GM18858 (cell line): ENCODE measurements around the gene AFTPH.

ENCODE experiments used
- ATAC-seq: cut with Tn5 transposase; IDR thresholded peaks from one replicate; pipeline ENCODE4 v1.9.1; 2021; ENCODE audit not compliant: unreplicated experiment

AFTPH gene

DNA sequence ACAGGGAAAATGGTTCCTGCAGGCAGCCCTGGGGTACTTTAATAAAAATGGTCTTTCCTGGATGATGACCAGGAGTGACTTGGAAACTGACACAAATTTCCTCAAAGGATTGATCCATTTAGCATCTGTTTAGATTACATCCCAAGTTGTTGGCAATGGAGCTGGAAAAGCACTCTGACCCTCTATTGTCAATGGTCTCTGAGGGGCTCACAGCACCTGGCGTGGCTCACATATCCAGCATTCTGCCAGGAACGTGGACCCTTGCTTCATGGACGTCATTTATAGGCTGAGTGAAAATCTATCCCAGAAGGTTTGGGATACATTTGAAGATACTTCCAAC, 85.8 kb downstream of the AFTPH start:
- ATAC-seq = no peak

DNA sequence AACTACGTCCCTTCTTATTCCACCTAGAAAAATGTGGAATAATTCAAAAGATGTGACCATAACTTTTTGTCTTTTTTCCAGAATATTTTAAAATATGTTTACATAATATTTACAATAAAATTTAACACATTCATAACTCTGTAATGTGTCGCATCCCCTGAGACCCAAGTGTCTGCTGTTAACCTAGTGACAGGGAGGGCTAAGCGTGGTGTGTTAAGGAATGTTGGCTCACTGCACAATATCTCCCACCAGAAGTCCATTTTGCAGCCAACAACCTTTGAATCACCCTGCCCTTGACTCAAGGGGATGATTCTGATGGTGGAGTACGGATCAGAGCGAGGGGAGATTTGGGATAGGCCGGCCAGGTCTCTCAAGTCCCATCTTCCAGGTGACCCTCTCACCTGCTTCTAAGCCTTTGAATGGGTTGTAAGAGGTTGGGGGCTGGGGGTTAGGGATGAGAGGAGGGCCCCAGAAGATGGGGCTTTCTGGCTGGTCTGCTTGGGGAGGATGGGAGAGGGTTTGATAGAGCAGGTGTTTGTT, 86.3 kb downstream of the AFTPH start:
- ATAC-seq = no peak

DNA sequence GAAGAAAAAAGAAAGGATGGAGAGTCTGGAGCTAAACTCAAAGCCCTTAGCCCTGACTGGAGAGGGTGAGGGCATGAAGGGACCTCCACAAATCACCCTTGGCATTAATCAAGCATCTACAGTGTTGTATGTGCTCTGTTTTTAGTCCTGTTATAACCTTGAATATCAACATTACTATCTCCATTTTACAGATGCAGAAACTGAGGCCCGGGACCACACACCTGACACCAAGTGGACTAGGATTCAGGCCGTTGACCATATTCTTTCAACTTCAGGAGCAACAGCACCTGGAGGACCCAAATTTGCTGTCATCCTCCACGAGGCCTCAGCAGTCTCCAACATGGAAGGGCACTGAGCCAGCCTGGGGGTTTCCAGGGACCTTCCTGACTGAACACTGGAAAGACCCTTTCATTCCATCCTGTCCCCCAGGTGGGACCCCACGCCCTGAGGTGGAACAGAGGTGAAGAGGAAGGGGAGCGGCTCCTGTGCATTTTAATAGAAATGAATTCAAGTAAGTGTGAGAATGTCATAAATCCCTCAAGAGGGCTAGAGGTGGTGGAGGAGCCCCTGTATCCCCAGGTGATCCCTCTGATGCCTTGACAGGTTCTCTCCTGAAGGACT, 88.6 kb downstream of the AFTPH start:
- ATAC-seq = no peak

DNA sequence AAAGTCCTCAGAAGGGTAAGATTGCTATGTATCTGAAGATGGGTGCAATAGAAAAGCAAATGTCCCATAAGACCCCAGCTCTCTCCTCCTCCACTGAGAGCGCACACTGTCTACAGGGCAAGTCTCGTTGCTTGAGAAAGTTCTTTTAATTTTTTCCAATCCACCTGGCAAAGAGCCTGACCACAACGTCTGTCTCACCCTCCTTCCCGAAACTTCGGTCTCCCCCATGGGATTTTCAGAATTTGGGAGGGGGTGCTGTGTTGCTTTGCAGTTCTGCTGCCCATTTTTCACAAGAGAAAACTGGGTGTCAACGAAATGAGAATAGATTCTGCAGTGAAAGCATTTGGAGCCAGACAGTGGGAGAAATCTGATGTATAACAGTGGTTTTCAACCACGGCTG, 89.1 kb downstream of the AFTPH start:
- ATAC-seq = no peak

DNA sequence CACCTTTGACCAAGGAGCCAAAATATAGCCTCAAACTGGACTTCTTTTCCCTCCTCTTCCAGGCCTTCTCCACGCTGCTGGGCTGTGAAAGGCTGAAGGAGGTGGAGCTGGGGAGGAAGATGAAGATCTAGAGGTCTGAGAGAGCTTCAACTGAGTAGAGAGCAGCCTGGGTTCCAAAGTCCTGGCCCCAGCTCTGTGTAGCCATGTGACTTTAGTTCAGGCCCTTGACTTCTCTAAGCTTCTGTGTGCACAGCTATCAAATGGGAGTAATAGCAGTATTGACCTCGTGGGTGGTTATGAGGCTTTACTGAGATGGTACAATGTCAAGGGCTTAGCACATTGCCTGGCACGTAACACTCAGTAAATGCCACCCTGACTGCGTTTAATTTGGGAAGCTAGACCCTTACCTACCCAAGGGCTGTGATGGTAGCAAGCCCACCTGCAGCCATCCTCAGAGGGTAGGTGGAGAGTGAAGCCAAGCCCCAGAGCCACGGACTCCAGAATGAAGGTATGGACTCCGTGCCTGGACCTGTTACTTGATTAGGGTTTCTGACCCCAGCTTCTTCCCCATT, 91.2 kb downstream of the AFTPH start:
- no peak for ATAC-seq

DNA sequence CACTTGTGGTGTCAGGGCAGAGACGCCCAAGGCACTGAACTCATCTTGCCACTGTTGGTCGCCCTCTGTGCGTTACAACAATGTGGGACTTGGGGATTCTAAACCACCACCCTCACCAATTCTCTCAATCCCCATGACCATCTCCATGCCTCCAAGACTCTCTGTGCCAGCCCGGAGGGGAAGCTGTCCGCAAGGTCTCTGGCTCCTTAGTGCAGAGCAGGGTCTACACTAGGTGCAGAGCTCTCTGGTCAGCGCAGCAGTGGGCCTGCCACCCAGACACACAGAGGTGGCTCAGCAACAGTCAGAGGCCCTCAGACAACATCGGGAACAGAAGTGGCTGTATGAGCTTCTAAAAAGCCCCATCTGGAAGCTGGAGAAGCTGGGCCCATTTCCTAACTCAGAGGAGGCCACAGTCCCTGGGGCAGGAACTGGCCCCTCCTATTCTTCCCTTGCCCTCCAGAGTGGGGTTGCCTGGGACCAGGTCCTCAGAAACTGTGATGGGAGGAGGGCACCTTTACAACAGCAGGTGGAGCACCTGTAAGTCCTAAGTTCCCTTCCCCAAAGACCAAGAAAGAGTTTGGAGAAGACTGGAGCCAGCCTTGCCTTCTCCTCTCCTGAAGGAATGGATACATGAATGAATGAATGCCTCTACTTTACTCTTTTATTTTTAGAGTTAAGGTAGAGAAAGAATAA, 91.9 kb downstream of the AFTPH start:
- no peak for ATAC-seq

DNA sequence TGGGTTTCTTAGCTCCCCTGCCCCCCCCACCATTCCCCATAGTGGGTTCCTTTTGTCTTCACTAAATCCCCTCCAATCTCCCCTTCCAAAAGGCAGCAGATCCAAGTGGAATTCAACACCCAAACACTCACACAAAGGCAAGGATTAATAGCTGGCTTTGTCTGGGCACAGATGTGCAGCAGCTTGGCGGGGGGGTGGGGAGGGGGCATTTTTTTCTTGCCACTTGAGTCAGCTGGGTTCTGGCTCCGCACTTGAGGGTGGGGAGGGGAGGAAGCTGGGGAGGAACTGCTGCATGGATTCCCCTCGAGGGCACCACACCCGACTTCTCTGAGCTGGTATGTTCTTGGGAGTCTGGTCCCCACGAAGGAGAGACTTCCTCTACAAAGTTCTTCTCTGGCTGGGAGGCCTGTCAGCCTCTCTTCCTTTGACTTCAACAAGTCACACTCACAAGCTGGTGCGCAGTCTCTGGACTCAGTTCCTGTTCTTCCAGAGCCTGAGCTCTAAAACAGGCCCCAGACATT, 93.6 kb downstream of the AFTPH start:
- no peak for ATAC-seq

DNA sequence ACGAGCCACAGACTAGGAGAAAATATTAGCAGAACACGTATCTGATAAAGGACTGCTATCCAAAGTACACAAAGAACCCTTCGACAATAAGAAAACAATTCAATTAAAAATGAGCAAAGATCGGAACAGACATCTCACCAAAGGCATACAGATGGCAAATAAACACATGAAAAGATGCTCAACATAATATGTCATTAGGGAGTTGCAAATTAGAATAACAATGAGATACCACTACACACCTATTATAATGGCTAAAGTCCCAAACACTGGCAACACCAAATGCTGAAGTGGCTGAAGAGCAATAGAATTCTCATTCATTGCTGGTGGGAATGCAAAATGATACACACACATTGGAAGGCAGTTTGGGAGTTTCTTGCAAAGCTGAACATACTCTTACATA, 96.5 kb downstream of the AFTPH start:
- ATAC-seq = no peak

DNA sequence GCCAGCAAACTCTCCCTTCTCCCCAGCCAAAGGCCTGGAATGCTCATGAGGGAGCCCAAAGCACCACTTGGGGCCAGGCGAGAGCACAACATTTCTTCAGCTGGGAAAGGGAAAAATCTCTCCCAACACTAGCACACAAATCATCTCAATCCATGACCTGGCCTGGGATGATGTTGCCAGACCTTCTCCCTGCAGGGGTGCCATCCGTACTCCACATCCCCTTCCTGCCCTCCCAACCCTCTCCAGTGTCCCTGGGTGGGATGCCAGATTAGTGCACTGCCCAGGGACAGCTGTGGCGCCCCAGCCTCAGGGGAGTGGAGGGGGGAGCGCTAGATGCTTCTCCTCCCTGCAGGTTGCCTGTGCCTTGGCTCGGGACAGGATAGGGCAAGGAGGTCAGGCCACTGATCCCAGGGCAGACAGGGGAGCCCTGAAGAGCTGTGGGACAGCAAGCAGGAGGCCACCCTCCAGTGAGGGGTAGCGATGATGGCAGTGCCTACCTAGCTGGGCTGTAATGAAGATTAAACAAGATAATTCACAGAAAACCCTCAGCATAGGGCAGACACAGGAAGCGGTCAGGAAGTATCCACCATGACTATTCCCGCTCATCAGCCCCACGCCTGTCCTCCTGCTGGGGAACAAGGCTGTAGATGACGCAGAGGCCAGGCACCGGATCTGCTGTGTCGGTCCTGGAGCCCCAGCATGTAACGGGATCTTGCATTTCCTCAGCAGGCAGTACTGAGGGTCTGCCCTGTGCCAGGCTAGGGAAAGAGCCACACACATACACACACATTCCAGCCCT, 98.5 kb downstream of the AFTPH start:
- ATAC-seq = no peak

DNA sequence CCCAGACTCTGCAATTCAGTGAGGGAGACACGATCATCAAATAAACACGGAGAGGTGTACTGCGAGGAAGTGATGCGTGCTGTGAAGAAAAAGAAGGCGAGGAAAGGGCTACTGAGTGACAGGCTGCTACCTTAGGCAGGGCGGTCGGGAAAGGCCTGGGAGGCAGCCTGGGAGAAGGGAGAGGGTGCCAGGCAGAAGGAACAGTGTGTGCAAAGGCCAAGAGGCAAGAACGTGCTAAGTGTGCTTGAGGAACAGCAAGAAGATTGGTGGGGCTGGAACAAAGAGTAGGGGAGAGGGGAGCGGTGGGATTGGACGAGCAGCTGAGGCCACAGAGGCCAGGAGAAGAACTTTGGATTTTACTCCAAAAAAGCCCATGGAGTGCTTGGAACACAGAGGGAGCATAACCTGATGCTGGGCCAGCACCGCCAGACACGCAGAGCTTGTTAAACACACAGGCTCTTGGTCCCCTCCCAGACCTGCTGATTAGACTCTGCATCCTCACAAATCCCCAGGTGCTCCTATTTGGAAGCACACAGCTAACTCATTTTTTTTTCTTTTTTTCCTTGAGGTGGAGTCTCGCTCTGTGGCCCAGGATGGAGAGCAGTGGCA, 99.2 kb downstream of the AFTPH start:
- ATAC-seq = no peak

DNA sequence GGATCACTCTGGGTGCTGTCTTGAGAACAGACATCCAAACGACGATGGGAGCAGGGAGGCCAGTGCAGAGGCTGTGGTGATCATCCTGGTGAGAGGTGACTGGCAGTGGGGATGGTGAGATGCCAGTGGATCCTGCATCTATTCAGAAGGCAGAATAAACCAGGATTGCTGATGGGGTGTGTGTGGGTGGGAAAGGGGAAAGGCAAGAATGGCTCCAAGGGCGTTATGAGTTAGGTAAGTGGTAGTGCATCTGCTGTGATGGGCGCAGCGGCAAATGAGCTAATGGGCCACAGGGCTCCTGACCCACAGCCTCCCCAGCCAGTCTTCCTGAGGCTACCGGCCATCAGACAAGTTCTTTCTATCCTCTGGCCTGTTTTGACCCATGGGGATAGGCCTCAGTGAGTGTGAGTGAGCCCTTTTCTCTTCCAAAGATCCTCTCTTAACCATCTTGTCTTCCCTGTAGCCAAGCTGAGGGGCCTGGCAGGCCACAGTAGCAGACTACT, 100.0 kb downstream of the AFTPH start:
- no peak for ATAC-seq

DNA sequence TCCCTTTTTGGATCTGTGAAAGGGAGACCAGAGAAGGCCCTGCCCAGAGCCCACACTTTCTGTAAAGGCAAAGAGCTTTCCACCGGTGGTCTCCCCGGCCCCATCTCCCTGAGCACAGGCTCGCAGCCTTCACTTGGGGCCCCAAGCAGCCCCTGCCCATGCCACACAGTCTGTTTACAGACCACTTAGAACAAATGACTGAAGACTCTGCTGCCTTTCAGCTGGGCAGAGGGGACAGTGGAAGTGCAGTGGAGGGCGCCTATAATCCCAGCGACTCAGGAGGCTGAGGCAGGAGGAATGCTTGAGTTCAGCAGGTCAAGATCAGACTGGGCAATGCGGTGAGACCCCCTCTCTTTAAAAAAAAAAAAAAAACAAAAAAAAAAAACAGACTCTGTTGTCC, 100.7 kb downstream of the AFTPH start:
- no peak for ATAC-seq

DNA sequence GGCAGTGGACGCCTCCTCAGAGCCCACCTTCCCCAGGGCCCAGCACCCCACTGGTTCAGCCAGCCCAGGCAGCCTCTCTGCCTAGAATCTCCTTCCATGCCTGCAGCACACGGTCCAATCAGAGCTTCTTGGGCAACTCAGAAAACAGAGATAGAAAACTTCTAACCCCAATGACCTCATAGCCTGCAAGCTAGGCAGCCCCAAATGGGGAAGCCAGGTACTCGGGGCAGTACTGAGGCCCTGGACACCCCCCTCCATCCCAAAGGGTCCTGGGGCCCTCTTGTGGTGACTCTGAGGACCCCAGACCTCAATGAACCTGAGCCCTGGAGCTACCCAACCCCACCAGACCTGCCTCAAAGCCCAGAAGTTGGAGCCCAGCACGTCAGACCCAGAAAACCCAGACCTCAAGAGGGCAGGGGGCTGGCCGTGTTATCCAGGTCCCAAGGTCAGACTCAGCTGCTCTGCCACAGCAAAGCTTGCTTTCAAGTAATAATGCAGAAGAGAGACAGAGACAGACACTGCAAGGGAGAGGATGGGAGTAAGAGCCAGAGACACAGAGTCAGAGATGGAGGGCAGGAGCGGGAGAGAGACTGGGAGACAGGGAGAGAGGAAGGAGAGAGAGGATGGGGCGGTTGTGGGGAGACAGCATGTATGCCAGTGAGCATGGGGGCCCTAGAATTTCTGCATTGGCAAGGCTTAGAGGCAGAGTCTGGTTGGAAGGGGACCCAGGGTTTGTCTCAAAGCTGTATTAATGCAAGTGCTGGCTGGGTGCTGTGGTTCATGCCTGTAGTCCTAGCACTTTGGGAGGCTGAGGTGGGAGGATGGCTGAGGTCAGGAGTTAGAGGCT, 101.4 kb downstream of the AFTPH start:
- ATAC-seq = no peak

DNA sequence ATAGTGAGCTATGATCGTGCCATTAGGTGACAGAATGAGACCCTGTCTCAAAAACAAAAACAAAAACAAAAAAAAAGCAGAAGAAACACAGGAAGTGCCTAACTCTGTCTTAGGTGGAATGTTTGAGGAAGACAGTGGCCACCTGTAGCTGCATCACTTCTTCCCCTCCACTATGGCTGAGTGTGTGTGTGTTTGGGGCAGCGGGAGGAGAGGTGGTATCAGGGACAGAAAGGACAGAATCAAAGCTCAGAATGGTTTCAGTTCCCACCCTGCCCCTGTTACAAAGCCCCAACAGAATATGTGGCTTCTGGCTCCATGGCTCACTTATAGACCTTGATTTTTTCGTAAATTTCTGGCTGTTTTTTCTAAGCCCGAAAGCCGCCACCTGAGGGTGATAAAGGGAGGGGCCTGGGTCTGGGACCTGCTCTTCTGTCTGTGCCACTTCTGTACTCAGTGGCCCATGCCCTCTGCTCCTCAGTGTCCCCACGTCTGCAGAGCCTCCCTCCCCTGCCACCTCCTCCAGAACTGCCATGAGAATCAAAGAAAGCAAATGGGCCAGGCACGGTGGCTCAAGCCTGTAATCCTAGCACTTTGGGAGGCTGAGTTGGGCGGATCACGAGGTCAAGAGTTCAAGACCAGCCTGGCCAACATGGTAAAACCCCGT, 102.2 kb downstream of the AFTPH start:
- ATAC-seq = no peak

DNA sequence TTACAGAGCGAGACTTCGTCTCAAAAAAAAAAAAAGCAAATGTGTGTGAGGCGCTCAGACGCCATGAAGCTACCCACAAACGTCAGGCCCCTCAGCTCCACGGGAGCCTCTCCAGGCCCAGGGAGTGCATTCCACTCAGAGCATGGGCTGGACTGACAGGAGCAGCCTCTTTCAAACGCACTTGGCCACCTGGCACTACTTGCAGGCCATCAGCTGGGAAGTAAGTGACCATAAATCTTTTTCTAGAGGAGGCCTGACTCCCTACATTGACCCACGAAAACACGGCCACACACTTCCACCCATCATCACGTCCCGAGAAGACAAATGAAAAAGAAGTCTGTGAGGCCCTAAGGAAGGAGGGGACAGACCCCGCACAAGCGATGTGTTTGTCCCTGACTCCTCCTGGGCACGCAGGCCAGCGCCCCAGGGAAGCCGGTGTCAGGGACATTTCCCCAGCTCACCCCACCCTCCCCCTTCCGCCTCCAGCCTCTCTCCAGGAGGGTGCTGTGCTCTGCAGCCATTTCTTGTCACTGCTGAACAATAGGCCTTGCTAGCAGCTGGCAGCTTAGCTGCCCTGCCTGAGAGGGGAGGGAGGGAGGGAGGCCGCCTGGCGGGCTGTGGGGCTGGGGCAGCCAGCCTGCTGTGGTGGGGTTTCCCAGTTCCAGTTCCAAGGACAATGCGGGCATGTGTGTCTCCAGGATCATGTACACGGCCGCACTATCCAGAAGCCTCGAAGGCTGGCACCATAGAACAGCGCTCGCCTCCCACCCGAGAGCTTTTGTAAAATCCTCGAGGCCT, 103.0 kb downstream of the AFTPH start:
- no peak for ATAC-seq

DNA sequence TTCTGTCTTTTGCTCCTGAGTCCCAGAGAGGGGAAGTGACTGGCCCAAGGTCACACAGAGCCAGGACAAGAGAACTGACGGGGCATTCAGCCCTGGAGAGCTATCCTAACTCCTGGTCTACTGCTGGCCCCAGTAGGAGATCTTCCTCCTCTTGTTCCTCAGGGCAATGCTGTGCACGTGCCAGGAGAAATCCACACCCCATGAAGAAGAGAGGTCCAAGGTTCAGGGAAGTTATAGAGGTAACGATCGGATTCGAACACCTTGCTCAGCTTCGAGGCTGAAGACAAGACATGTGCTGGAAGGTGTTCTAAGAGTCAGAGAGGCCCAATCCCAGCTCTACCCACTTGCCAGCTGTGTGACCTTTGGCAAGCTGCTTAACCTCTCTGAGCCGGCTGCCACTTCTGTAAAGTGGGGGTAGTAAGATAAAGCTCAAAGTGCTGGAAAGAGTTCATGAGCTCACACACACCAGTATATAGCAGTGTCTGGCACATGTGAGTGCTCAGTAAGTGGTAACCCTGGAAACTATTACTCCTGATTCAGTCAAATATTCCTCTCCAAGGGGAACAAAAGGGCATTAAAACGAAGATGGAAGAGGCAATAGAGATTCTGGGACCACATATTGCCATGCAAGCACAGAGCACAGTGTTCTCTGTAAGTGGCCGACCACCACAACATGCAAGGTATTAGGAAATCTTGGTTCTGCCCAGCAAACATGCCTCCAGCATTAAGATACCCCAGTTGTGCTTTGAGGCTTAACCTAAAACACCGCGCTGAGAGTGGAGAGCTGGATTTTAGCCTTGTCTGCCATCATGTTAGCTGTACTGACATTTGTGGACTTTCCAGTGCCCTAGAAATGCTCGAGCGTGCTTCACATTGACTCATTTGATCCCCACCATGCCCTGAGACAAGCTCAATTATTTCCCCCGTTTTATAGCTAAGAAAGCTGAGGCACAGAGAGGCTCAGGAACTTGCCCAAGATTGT, 104.0 kb downstream of the AFTPH start:
- ATAC-seq = no peak

DNA sequence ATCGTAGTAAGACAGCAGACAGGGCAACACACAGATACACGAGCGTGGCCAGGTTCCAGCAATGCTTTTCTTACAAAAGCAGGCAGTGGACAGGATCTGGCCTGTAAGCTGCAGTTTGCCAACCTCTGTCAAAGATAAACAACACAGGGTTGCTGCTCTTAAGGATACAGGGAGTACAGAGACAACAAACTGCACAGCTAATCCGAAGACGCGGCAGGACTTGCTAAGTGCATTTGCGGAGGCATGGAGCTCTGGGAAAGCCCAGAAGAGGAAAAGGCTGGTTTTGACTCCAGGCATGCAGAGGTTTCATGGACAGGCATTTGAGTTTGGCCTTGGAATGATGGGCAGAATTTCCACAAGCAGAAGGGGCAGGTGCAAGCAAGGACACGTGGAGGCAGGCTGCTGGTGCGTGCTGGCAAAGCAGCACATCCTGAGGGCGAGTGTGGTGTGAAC, 105.2 kb downstream of the AFTPH start:
- no peak for ATAC-seq
